B cell (primary cell): ENCODE results near the gene CIB1. TPM values are rescaled to one million over a fixed set of nuclear protein-coding genes. Genes with fewer than 3 reads are reported as not detected.

Experiments used
- ATAC-seq: fragments of 200-7000 bp; cut with Tn5 transposase; one replicate; pipeline ENCODE4 v1.10.0; 2021; ENCODE audit warnings: low read depth, mild to moderate bottlenecking, moderate number of reproducible peaks, moderate library complexity
- CTCF ChIA-PET: fragments of 350-600 bp; sonication (Branson Sonifier 250); formaldehyde crosslinking; loops from one replicate; lab custom pipeline; 2021; ENCODE audit warnings: antibody characterized with exemption, inconsistent platforms; lab: Charles Lee
- POLR2A ChIA-PET: fragments of 350-600 bp; sonication (Branson Sonifier 250); formaldehyde crosslinking; loops from one replicate; lab custom pipeline; 2021; ENCODE audit warnings: antibody characterized with exemption; lab: Charles Lee
- DNase-seq: peaks from one replicate; pipeline ENCODE4 v3.0.0; 2013
- H2AFZ ChIP-seq: 2 replicates; pipeline ENCODE4 v1.6.1; 2012; ENCODE audit warnings: mild to moderate bottlenecking, low read depth, low read length; ENCODE audit not compliant: insufficient read depth, poor library complexity, severe bottlenecking
- H3K27ac ChIP-seq, 2 donors: 1 replicate in 1 of 2; 2 replicates in 1 of 2; pipeline ENCODE4 v1.5.1; 2012 to 2013; ENCODE audit warnings: low read length in 2 of 2, mild to moderate bottlenecking in 2 of 2, moderate library complexity in 1 of 2
- H3K27me3 ChIP-seq, 4 experiments: fragments of 200-600 bp in 1 of 4; sonication (generic) in 1 of 4; replicated peaks in 1 of 4; 1 replicate in 2 of 4; 2 replicates in 2 of 4; pipeline versions ENCODE4 v1.6.1 to v1.7.0; 2013 to 2016; ENCODE audit warnings: low read length in 3 of 4, mild to moderate bottlenecking in 2 of 4, mixed read lengths in 1 of 4, moderate library complexity in 1 of 4; ENCODE audit not compliant: insufficient read depth in 4 of 4, control insufficient read depth in 3 of 4; ENCODE audit errors: control extremely low read depth in 1 of 4
- H3K36me3 ChIP-seq, 2 experiments: replicated peaks in 1 of 2; 1 replicate in 1 of 2; 2 replicates in 1 of 2; pipeline versions ENCODE4 v1.6.1 to v1.7.1; 2013; ENCODE audit warnings: low read length in 1 of 2; ENCODE audit not compliant: insufficient read depth in 2 of 2, control insufficient read depth in 1 of 2; ENCODE audit errors: control extremely low read depth in 1 of 2, extremely low read depth in 1 of 2
- H3K4me1 ChIP-seq, 2 donors: fragments of 200-600 bp in 1 of 2; sonication (generic) in 1 of 2; 1 replicate in 1 of 2; 2 replicates in 1 of 2; pipeline versions ENCODE4 v1.5.1 to v1.6.1; 2013 to 2017; ENCODE audit warnings: low read length in 2 of 2; ENCODE audit not compliant: control insufficient read depth in 2 of 2, insufficient read depth in 2 of 2
- H3K4me2 ChIP-seq: replicated peaks from 2 replicates; pipeline ENCODE3; 2012; ENCODE audit warnings: mild to moderate bottlenecking, low read depth, low read length; ENCODE audit not compliant: poor library complexity, severe bottlenecking
- H3K4me3 ChIP-seq, 5 experiments: fragments of 200-600 bp in 1 of 5; sonication (generic) in 1 of 5; 1 replicate in 3 of 5; 2 replicates in 2 of 5; pipeline versions ENCODE4 v1.5.1 to v1.7.0; 2011 to 2016; ENCODE audit warnings: low read length in 4 of 5, mild to moderate bottlenecking in 4 of 5, low read depth in 2 of 5, control low read depth in 1 of 5, moderate library complexity in 1 of 5; ENCODE audit not compliant: insufficient read depth in 1 of 5; ENCODE audit errors: control extremely low read depth in 1 of 5, extremely low read depth in 1 of 5
- H3K79me2 ChIP-seq: fragments of 200-600 bp; sonication (generic); one replicate; pipeline ENCODE4 v1.6.0; 2016; ENCODE audit warnings: low read length; ENCODE audit not compliant: control insufficient read depth, insufficient read depth
- H3K9ac ChIP-seq: fragments of 200-600 bp; sonication (generic); 2 replicates; pipeline ENCODE4 v1.6.1; 2017; ENCODE audit warnings: mild to moderate bottlenecking, low read length, moderate library complexity
- H3K9me3 ChIP-seq, 3 donors: one replicate each; pipeline versions ENCODE4 v1.6.1 to v1.7.1; 2013; ENCODE audit warnings: low read length in 2 of 3; ENCODE audit not compliant: control insufficient read depth in 2 of 3, insufficient read depth in 1 of 3; ENCODE audit errors: control extremely low read depth in 1 of 3
- H4K20me1 ChIP-seq: 2 replicates; pipeline ENCODE4 v1.6.0; 2012; ENCODE audit warnings: mild to moderate bottlenecking, low read length; ENCODE audit not compliant: insufficient read depth, control insufficient read depth, poor library complexity, severe bottlenecking
- H3K27ac Mint-ChIP-seq: one replicate; pipeline ENCODE4 v1.8.0; 2021; ENCODE audit warnings: mixed read lengths
- H3K27me3 Mint-ChIP-seq: one replicate; pipeline ENCODE4 v1.8.0; 2021; ENCODE audit warnings: mixed read lengths
- H3K4me1 Mint-ChIP-seq: one replicate; pipeline ENCODE4 v1.8.0; 2021; ENCODE audit warnings: mixed read lengths
- H3K4me3 Mint-ChIP-seq: one replicate; pipeline ENCODE4 v1.8.0; 2021; ENCODE audit warnings: mixed read lengths
- H3K9me3 Mint-ChIP-seq: one replicate; pipeline ENCODE4 v1.8.0; 2022; ENCODE audit warnings: mixed read lengths; ENCODE audit not compliant: insufficient read depth
- CTCF ChIP-seq: fragments of 200-600 bp; IDR thresholded peaks from one replicate; pipeline ENCODE4 v1.8.0; 2022; ENCODE audit warnings: antibody characterized with exemption, mild to moderate bottlenecking
- EZH2 ChIP-seq: IDR thresholded peaks from 2 replicates; pipeline ENCODE4 v1.6.1; 2012; ENCODE audit warnings: borderline replicate concordance, low read depth, mild to moderate bottlenecking, moderate library complexity, low read length; ENCODE audit not compliant: insufficient read depth, poor library complexity, severe bottlenecking
- WGBS: methylation state at CpG from one replicate; pipeline ENCODE4 v1.1.5; 2013; ENCODE audit warnings: missing lambda C conversion rate; ENCODE audit not compliant: insufficient coverage; 5-methylcytosine and 5-hydroxymethylcytosine counted together
- intact Hi-C: fragments of 100-400 bp; cut with micrococcal nuclease; formaldehyde crosslinking; loops from one replicate; pipeline ENCODE4 v1.10.0; 2022
- polyA plus RNA-seq: library from polyadenylated mRNA; depleted of rRNA; stranded (reverse); fragments of >200 nt; gene quantifications from 2 replicates; pipeline ENCODE4 v1.2.3, GENCODE V29; 2012
- total RNA-seq, 2 donors: library from RNA; stranded (reverse); fragments of 120-200 nt in 1 of 2; gene quantifications; 1 replicate in 1 of 2; 2 replicates in 1 of 2; pipeline versions ENCODE4 v1.2.3 to v1.2.4, GENCODE V29; 2013 to 2022

Gene CIB1
- total and polyA plus RNA-seq, 2 donors (not counting 1 experiment from before 2014, with no cell fraction given): 153 to 157 TPM

GRCh38 chr15:90230610-90231009 is 3.1 kb downstream of the CIB1 start:
- no peaks in the 10 kb centered on the region for H3K27me3 ChIP-seq
- H3K4me1 ChIP-seq: peaks cover 40 to 50% of the 10 kb centered on the region in 2 donors
- H3K36me3 ChIP-seq: peaks cover 0 to 55% of the 10 kb centered on the region in 2 experiments
- WGBS: 93% methylated on average over 5 of the region's 8 CpGs
- Mint-ChIP-seq H3K27ac (peak overlapping the region; percentile 97), H3K4me1 (peaks cover 52% of the 10 kb centered on the region), H3K4me3 (peak overlapping the region; percentile 97), H3K27me3 (no peaks in the 10 kb centered on the region), H3K9me3 (no peaks in the 10 kb centered on the region)
- ChIA-PET CTCF (interaction anchor here (0.8 to 4.7 kb wide), 5 partner anchors 11 to 56 kb away, joined by 3 to 102 read pairs (median 7); partner anchors contain the start of gene SEMA4B), POLR2A (interaction anchor here (1.0 to 4.8 kb wide), 9 partner anchors 10 to 705 kb away, joined by 3 to 56 read pairs (median 5); partner anchors contain the start of genes NGRN and SEMA4B)
- no peaks in the 10 kb centered on the region for H3K9me3 ChIP-seq
- H2AFZ ChIP-seq: peak overlapping the region; percentile 31
- peak overlapping the region; percentile 42 for H3K9ac ChIP-seq
- ATAC-seq (no peak), DNase-seq (no peak)
- no peak for TF ChIP-seq CTCF
- no peak for TF ChIP-seq EZH2
- peak overlapping the region in 3 of 5 experiments; percentile 5 to 38 (median 6) for H3K4me3 ChIP-seq
- H3K79me2 ChIP-seq: peaks cover 36% of the 10 kb centered on the region
- peak overlapping the region; percentile 90 for H3K4me2 ChIP-seq
- intact Hi-C loops: loop anchor here (1.0 to 5.0 kb wide), 4 partner anchors 11 to 172 kb away; partner anchors contain the start of gene IDH2
- peaks cover 39% of the 10 kb centered on the region for H4K20me1 ChIP-seq
- H3K27ac ChIP-seq: peak overlapping the region; percentile 88 to 99

GRCh38 chr15:90230071-90230494 is 3.7 kb downstream of the CIB1 start:
- Histone ChIP-seq H3K4me2 (peak overlapping the region; percentile 90), H2AFZ (no peak overlapping the region), H3K79me2 (peaks cover 41% of the 10 kb centered on the region), H3K9ac (peak overlapping the region; percentile 42), H3K27ac (peak overlapping the region; percentile 88 to 99), H3K36me3 (peaks cover 0 to 60% of the 10 kb centered on the region in 2 experiments), H3K9me3 (no peaks in the 10 kb centered on the region), H3K27me3 (no peaks in the 10 kb centered on the region), H3K4me3 (no peak overlapping the region), H4K20me1 (peaks cover 45% of the 10 kb centered on the region), H3K4me1 (peaks cover 40 to 49% of the 10 kb centered on the region in 2 donors)
- TF ChIP-seq CTCF (no peak), EZH2 (no peak)
- H3K27ac Mint-ChIP-seq: peak overlapping the region; percentile 97
- WGBS: 93% methylated on average over 5 of the region's 12 CpGs
- peak overlapping the region; percentile 64 for H3K4me3 Mint-ChIP-seq
- no peaks in the 10 kb centered on the region for H3K9me3 Mint-ChIP-seq
- ChIA-PET POLR2A (interaction anchor here (1.1 to 4.8 kb wide), 4 partner anchors 9 to 39 kb away, joined by 8 to 56 read pairs (median 30); partner anchors contain the start of gene NGRN), CTCF (interaction anchor here (0.8 to 4.7 kb wide), 4 partner anchors 11 to 57 kb away, joined by 3 to 102 read pairs (median 5); partner anchors contain the start of gene SEMA4B)
- intact Hi-C loops: loop anchor here (5.0 kb wide), 3 partner anchors 57 to 172 kb away; partner anchors contain the start of gene IDH2
- peaks cover 51% of the 10 kb centered on the region for H3K4me1 Mint-ChIP-seq
- ATAC-seq (no peak), DNase-seq (no peak)
- H3K27me3 Mint-ChIP-seq: no peaks in the 10 kb centered on the region
